A673 (cell line): ENCODE data around the gene DACH2.

Source experiments
- EZH2 ChIP-seq: fragments of 200-600 bp; sonication (generic); IDR thresholded peaks from 2 replicates; pipeline ENCODE4 v1.6.1; 2017; ENCODE audit warnings: borderline replicate concordance, low read depth, mild to moderate bottlenecking, mixed read lengths, antibody characterized with exemption, low read length; ENCODE audit not compliant: poor library complexity, severe bottlenecking
- TF ChIP-seq, protein P1 (sequence below): fragments of 300-800, 200-600 bp; sonication (generic); conservative IDR thresholded peaks from 2 replicates; pipeline ENCODE4 v1.5.1; 2017; ENCODE audit warnings: low read depth, mild to moderate bottlenecking, antibody characterized with exemption, low read length, moderate library complexity, mixed read lengths

GRCh38 chrX:86215260-86215659, 67.0 kb downstream of the DACH2 start:
- no peak for TF ChIP-seq EZH2
- TF ChIP-seq, protein P1, sequence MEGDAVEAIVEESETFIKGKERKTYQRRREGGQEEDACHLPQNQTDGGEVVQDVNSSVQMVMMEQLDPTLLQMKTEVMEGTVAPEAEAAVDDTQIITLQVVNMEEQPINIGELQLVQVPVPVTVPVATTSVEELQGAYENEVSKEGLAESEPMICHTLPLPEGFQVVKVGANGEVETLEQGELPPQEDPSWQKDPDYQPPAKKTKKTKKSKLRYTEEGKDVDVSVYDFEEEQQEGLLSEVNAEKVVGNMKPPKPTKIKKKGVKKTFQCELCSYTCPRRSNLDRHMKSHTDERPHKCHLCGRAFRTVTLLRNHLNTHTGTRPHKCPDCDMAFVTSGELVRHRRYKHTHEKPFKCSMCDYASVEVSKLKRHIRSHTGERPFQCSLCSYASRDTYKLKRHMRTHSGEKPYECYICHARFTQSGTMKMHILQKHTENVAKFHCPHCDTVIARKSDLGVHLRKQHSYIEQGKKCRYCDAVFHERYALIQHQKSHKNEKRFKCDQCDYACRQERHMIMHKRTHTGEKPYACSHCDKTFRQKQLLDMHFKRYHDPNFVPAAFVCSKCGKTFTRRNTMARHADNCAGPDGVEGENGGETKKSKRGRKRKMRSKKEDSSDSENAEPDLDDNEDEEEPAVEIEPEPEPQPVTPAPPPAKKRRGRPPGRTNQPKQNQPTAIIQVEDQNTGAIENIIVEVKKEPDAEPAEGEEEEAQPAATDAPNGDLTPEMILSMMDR = no peak
